HepG2 (cell line): ENCODE measurements around the gene NPB. TPM values are rescaled to one million over a fixed set of nuclear protein-coding genes. Genes with fewer than 3 reads are reported as not detected.
A peak's percentile ranks its signal among the peaks of the same experiment; 100 is the strongest.

Source experiments
- BATF2 ChIP-seq: sonication (generic); formaldehyde crosslinking; IDR thresholded peaks from 2 replicates; pipeline ENCODE4 v1.8.0; 2022; ENCODE audit warnings: mild to moderate bottlenecking, missing genetic modification reagents, moderate library complexity
- BCL6 ChIP-seq: IDR thresholded peaks from 2 replicates; pipeline ENCODE4 v1.6.1; 2016; ENCODE audit warnings: missing genetic modification reagents, missing compliant biosample characterization
- EEA1 ChIP-seq: sonication (generic); formaldehyde crosslinking; IDR thresholded peaks from 2 replicates; pipeline ENCODE4 v1.5.1; 2020; ENCODE audit warnings: mild to moderate bottlenecking, missing genetic modification reagents, borderline replicate concordance
- ETV5 ChIP-seq: IDR thresholded peaks from 2 replicates; pipeline ENCODE4 v1.6.1; 2018; ENCODE audit warnings: missing biosample characterization, missing genetic modification reagents, inconsistent platforms, borderline replicate concordance
- ETV6 ChIP-seq: sonication (generic); formaldehyde crosslinking; conservative IDR thresholded peaks from 2 replicates; pipeline ENCODE4 v1.4.0; 2020; ENCODE audit warnings: missing genetic modification reagents
- HDAC2 ChIP-seq: sonication (generic); formaldehyde crosslinking; IDR thresholded peaks from 2 replicates; pipeline ENCODE4 v1.4.0; 2020; ENCODE audit warnings: missing genetic modification reagents
- ISX ChIP-seq: sonication (generic); formaldehyde crosslinking; conservative IDR thresholded peaks from 2 replicates; pipeline ENCODE4 v1.5.0; 2020; ENCODE audit warnings: missing genetic modification reagents
- MYNN ChIP-seq: sonication (generic); formaldehyde crosslinking; IDR thresholded peaks from 2 replicates; pipeline ENCODE4 v1.4.0; 2020; ENCODE audit warnings: mild to moderate bottlenecking, low read depth, missing genetic modification reagents
- NFYB ChIP-seq: sonication (generic); formaldehyde crosslinking; IDR thresholded peaks from 2 replicates; pipeline ENCODE4 v1.4.0; 2020; ENCODE audit warnings: missing genetic modification reagents
- NR2C2 ChIP-seq: sonication (generic); formaldehyde crosslinking; IDR thresholded peaks from 2 replicates; pipeline ENCODE4 v1.4.0; 2020; ENCODE audit warnings: missing genetic modification reagents, mild to moderate bottlenecking, moderate library complexity, borderline replicate concordance
- PAWR ChIP-seq: sonication (generic); formaldehyde crosslinking; IDR thresholded peaks from 2 replicates; pipeline ENCODE4 v1.4.0; 2020; ENCODE audit warnings: missing genetic modification reagents, mild to moderate bottlenecking, borderline replicate concordance
- REL ChIP-seq: sonication (generic); formaldehyde crosslinking; conservative IDR thresholded peaks from 2 replicates; pipeline ENCODE4 v1.8.0; 2022; ENCODE audit warnings: mild to moderate bottlenecking, missing genetic modification reagents, moderate library complexity
- SRY ChIP-seq: sonication (generic); formaldehyde crosslinking; IDR thresholded peaks from 2 replicates; pipeline ENCODE4 v1.8.0; 2022; ENCODE audit warnings: mild to moderate bottlenecking, missing genetic modification reagents
- YY1 ChIP-seq: IDR thresholded peaks from 2 replicates; pipeline ENCODE4 v1.6.1; 2011; ENCODE audit warnings: low read length, low read depth, moderate library complexity, mild to moderate bottlenecking; ENCODE audit not compliant: insufficient read depth, insufficient replicate concordance
- ZEB1 ChIP-seq: IDR thresholded peaks from 2 replicates; pipeline ENCODE4 v1.6.1; 2012; ENCODE audit warnings: mild to moderate bottlenecking, low read depth, inconsistent platforms; ENCODE audit not compliant: insufficient replicate concordance
- ZFP36 ChIP-seq: fragments of 150-350 bp; IDR thresholded peaks from 2 replicates; pipeline ENCODE4 v1.6.1; 2018; ENCODE audit warnings: borderline replicate concordance, low read length, low read depth; ENCODE audit not compliant: partially characterized antibody
- ZFP36L1 ChIP-seq: sonication (generic); formaldehyde crosslinking; IDR thresholded peaks from 2 replicates; pipeline ENCODE4 v1.8.0; 2022; ENCODE audit warnings: mild to moderate bottlenecking, missing genetic modification reagents, moderate library complexity
- ZFP62 ChIP-seq: sonication (generic); formaldehyde crosslinking; IDR thresholded peaks from 2 replicates; pipeline ENCODE4 v1.4.0; 2020; ENCODE audit warnings: missing genetic modification reagents
- ZNF451 ChIP-seq: sonication (generic); formaldehyde crosslinking; IDR thresholded peaks from 2 replicates; pipeline ENCODE4 v1.5.0; 2020; ENCODE audit warnings: mild to moderate bottlenecking, missing genetic modification reagents
- ZNF496 ChIP-seq: sonication (generic); formaldehyde crosslinking; IDR thresholded peaks from 2 replicates; pipeline ENCODE4 v1.8.1; 2023; ENCODE audit warnings: mild to moderate bottlenecking, moderate library complexity, missing genetic modification reagents; ENCODE audit not compliant: insufficient replicate concordance
- ZNF605 ChIP-seq: sonication (generic); formaldehyde crosslinking; IDR thresholded peaks from 2 replicates; pipeline ENCODE4 v1.8.0; 2022; ENCODE audit warnings: mild to moderate bottlenecking, missing genetic modification reagents
- ZNF607 ChIP-seq: sonication (generic); formaldehyde crosslinking; IDR thresholded peaks from 2 replicates; pipeline ENCODE4 v1.5.1; 2020; ENCODE audit warnings: missing genetic modification reagents, mild to moderate bottlenecking, borderline replicate concordance
- ZNF619 ChIP-seq: sonication (generic); formaldehyde crosslinking; IDR thresholded peaks from 2 replicates; pipeline ENCODE4 v1.4.0; 2020; ENCODE audit warnings: mild to moderate bottlenecking, missing genetic modification reagents
- ZNF788 ChIP-seq: sonication (generic); formaldehyde crosslinking; IDR thresholded peaks from 2 replicates; pipeline ENCODE4 v1.5.0; 2020; ENCODE audit warnings: mild to moderate bottlenecking, missing genetic modification reagents, borderline replicate concordance
- polyA plus RNA-seq, 8 experiments: library from polyadenylated mRNA; depleted of rRNA in 3 of 8; stranded (reverse) in 7 of 8; unstranded in 1 of 8; fragments of >200 nt; fragmentation: Illumina TruSeq in 4 of 8; extraction: Trizol in 4 of 8; gene quantifications; 2 replicates each; pipeline versions ENCODE4 v1.2.1 to v1.2.3, GENCODE V29; 2011 to 2016; ENCODE audit warnings: low read depth in 4 of 8, missing spikeins in 1 of 8, mixed read lengths in 1 of 8; ENCODE audit not compliant: insufficient read depth in 1 of 8
- total RNA-seq, 5 experiments: library from RNA; depleted of rRNA; stranded (reverse); fragments of >200 nt; fragmentation: Illumina TruSeq; extraction: Trizol; gene quantifications; 2 replicates each; pipeline ENCODE4 v1.2.3, GENCODE V29; 2016; ENCODE audit warnings: low read depth in 1 of 5
- TF ChIP-seq, protein P1 (sequence below): sonication (generic); formaldehyde crosslinking; IDR thresholded peaks from 2 replicates; pipeline ENCODE4 v1.5.0; 2020; ENCODE audit warnings: missing genetic modification reagents, mild to moderate bottlenecking, borderline replicate concordance
- TF ChIP-seq, protein P2 (sequence below): sonication (generic); formaldehyde crosslinking; IDR thresholded peaks from 2 replicates; pipeline ENCODE4 v1.8.0; 2022; ENCODE audit warnings: missing genetic modification reagents, low read depth, mild to moderate bottlenecking, borderline replicate concordance
- TF ChIP-seq, protein P3 (sequence below): sonication (generic); formaldehyde crosslinking; IDR thresholded peaks from 2 replicates; pipeline ENCODE4 v1.5.1; 2020; ENCODE audit warnings: missing genetic modification reagents, mild to moderate bottlenecking, borderline replicate concordance

Gene NPB
- total and polyA plus RNA-seq, 2 of the 13 experiments (the other 11 are each of a cell fraction or from before 2014, with no cell fraction given) = 0.11 to 0.93 TPM

DNA sequence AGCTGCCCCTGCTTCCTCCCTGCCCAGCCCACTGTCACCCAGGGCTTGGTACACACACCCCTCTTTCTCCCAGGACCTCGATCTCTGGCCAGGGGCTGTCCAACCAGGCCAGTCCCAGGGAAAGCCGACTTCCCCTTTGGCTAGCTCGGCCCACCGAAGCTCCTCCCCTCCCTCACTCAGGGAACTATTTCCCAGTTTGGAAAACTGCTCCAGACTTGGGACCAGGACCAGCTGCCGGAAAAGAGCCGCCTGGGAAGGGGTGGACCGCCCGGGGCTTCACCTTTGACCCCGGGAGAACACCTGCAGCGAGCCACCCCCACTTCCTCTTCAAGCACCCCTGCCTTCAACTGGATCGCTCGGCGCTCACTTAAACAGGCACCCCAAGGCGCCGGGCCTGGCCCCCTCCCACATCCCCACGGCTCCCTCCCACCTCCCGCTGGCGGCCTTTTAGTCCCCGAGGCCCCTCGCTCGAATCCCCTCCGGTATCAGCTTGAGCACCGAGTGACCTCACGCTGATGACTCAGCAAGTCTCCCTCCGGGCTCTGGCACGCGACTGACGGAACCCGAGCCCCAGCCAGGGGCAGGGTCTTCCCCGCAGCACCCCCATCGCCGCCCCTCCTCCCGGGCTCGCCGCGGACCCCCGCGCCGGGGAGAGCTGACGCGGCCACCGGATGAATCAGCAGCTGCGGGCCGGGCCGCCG, 24.6 kb downstream of the NPB start (continued):
- TF ChIP-seq, protein P1, sequence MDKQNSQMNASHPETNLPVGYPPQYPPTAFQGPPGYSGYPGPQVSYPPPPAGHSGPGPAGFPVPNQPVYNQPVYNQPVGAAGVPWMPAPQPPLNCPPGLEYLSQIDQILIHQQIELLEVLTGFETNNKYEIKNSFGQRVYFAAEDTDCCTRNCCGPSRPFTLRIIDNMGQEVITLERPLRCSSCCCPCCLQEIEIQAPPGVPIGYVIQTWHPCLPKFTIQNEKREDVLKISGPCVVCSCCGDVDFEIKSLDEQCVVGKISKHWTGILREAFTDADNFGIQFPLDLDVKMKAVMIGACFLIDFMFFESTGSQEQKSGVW (CRISPR knock-in tag) = no peak
- TF ChIP-seq ETV5 (CRISPR knock-in tag) (peak; percentile 82; the same call in 1 of the 2 replicates), ZFP36L1 (no peak), ZNF496 (CRISPR knock-in tag) (no peak), ZEB1 (no peak), REL (no peak), ISX (no peak), HDAC2 (CRISPR knock-in tag) (peak; percentile 39; the same call in 1 of the 2 replicates), EEA1 (CRISPR knock-in tag) (0 out of 2 replicates have a peak, but pooled peaks have one; percentile 37), ZNF451 (CRISPR knock-in tag) (no peak), NFYB (peak; percentile 54; the same call in 1 of the 2 replicates), ZFP62 (CRISPR knock-in tag) (no peak), PAWR (CRISPR knock-in tag) (no peak), BATF2 (no peak), YY1 (no peak), ETV6 (CRISPR knock-in tag) (no peak; the same call in 1 of the 2 replicates), ZNF605 (CRISPR knock-in tag) (peak; percentile 97), ZNF619 (CRISPR knock-in tag) (0 out of 2 replicates have a peak, but pooled peaks have one; percentile 93), NR2C2 (CRISPR knock-in tag) (peak; percentile 97), ZNF788 (CRISPR knock-in tag) (peak; percentile 93; the same call in 1 of the 2 replicates), ZNF607 (CRISPR knock-in tag) (0 out of 2 replicates have a peak, but pooled peaks have one; percentile 23), MYNN (CRISPR knock-in tag) (0 out of 2 replicates have a peak, but pooled peaks have one; percentile 15), BCL6 (CRISPR knock-in tag) (no peak; the same call in 1 of the 2 replicates), ZFP36 (no peak), SRY (CRISPR knock-in tag) (no peak)
- TF ChIP-seq, protein P2, sequence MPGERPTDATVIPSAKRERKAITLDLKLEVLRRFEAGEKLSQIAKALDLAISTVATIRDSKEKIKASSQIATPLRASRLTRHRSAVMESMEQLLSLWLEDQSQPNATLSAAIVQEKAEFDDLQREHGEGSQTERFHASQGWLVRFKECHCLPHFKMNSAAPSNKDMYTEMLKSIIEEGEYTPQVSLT = no peak
- TF ChIP-seq, protein P3, sequence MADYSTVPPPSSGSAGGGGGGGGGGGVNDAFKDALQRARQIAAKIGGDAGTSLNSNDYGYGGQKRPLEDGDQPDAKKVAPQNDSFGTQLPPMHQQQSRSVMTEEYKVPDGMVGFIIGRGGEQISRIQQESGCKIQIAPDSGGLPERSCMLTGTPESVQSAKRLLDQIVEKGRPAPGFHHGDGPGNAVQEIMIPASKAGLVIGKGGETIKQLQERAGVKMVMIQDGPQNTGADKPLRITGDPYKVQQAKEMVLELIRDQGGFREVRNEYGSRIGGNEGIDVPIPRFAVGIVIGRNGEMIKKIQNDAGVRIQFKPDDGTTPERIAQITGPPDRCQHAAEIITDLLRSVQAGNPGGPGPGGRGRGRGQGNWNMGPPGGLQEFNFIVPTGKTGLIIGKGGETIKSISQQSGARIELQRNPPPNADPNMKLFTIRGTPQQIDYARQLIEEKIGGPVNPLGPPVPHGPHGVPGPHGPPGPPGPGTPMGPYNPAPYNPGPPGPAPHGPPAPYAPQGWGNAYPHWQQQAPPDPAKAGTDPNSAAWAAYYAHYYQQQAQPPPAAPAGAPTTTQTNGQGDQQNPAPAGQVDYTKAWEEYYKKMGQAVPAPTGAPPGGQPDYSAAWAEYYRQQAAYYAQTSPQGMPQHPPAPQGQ (CRISPR knock-in tag) = 0 out of 2 replicates have a peak, but pooled peaks have one; percentile 47
